GM23248 (cell line): Measurements from ENCODE around the gene NAP1L5. TPM values are rescaled to one million over a fixed set of nuclear protein-coding genes. Genes with fewer than 3 reads are reported as not detected.

Experiments used
- DNase-seq: peaks from one replicate; pipeline ENCODE4 v3.0.0-alpha.2; 2015
- H2AFZ ChIP-seq: fragments of 200-600 bp; sonication (generic); 2 replicates; pipeline ENCODE4 v1.6.1; 2016; ENCODE audit warnings: antibody characterized with exemption
- H3F3A ChIP-seq: fragments of 200-600 bp; sonication (generic); 2 replicates; pipeline ENCODE4 v1.6.1; 2016; ENCODE audit warnings: mild to moderate bottlenecking, antibody characterized with exemption, mixed run types; ENCODE audit not compliant: insufficient read depth
- H3K27ac ChIP-seq: fragments of 200-600 bp; sonication (generic); 2 replicates; pipeline ENCODE4 v1.5.1; 2016; ENCODE audit warnings: mild to moderate bottlenecking
- H3K27me3 ChIP-seq: fragments of 200-600 bp; sonication (generic); replicated peaks from 2 replicates; pipeline ENCODE4 v1.6.1; 2016; ENCODE audit warnings: mild to moderate bottlenecking; ENCODE audit not compliant: insufficient read depth
- H3K36me3 ChIP-seq: fragments of 200-600 bp; sonication (generic); 2 replicates; pipeline ENCODE4 v1.6.1; 2016; ENCODE audit warnings: low read depth, mild to moderate bottlenecking
- H3K4me1 ChIP-seq: fragments of 200-600 bp; sonication (generic); 2 replicates; pipeline ENCODE4 v1.6.1; 2016; ENCODE audit warnings: mild to moderate bottlenecking; ENCODE audit not compliant: insufficient read depth
- H3K4me2 ChIP-seq: fragments of 200-600 bp; sonication (generic); one replicate; pipeline ENCODE4 v1.6.1; 2016; ENCODE audit warnings: mild to moderate bottlenecking; ENCODE audit not compliant: unreplicated experiment
- H3K4me3 ChIP-seq: fragments of 200-600 bp; sonication (generic); 2 replicates; pipeline ENCODE4 v1.5.1; 2016; ENCODE audit warnings: mild to moderate bottlenecking
- H3K79me2 ChIP-seq: fragments of 200-600 bp; sonication (generic); 2 replicates; pipeline ENCODE4 v1.6.1; 2016; ENCODE audit warnings: mild to moderate bottlenecking; ENCODE audit not compliant: insufficient read depth
- H3K9ac ChIP-seq: fragments of 200-600 bp; sonication (generic); 2 replicates; pipeline ENCODE4 v1.6.1; 2016; ENCODE audit warnings: mild to moderate bottlenecking
- H3K9me2 ChIP-seq: fragments of 200-600 bp; sonication (generic); 2 replicates; pipeline ENCODE4 v1.6.1; 2016; ENCODE audit warnings: mixed run types, mild to moderate bottlenecking, moderate library complexity; ENCODE audit not compliant: insufficient read depth
- H3K9me3 ChIP-seq: fragments of 200-600 bp; sonication (generic); one replicate; pipeline ENCODE4 v1.6.1; 2017; ENCODE audit warnings: low read depth
- H4K20me1 ChIP-seq: fragments of 200-600 bp; sonication (generic); 2 replicates; pipeline ENCODE4 v1.6.0; 2016; ENCODE audit not compliant: insufficient read depth
- EZH2 ChIP-seq: fragments of 200-600 bp; sonication (generic); IDR thresholded peaks from 2 replicates; pipeline ENCODE4 v1.6.1; 2018; ENCODE audit warnings: antibody characterized with exemption, mild to moderate bottlenecking; ENCODE audit not compliant: insufficient read depth, poor library complexity, severe bottlenecking
- EZH2phosphoT487 ChIP-seq: fragments of 200-600 bp; sonication (generic); IDR thresholded peaks from 2 replicates; pipeline ENCODE4 v1.6.1; 2018; ENCODE audit warnings: antibody characterized with exemption, moderate library complexity, mild to moderate bottlenecking, low read depth; ENCODE audit not compliant: insufficient read depth
- WGBS, 2 experiments: methylation state at CpG; one replicate each; pipeline ENCODE4 v1.1.6; 2015 to 2017; ENCODE audit warnings: low lambda C conversion rate in 2 of 2, low coverage in 1 of 2; ENCODE audit errors: missing lambda C conversion rate in 2 of 2; 5-methylcytosine and 5-hydroxymethylcytosine counted together
- in situ Hi-C: fragments of 300-500 bp; cut with MboI; formaldehyde crosslinking; loops from 2 replicates; pipeline ENCODE4 v1.15.0; 2020
- polyA plus RNA-seq: library from polyadenylated mRNA; unstranded; fragments of >200 nt; fragmentation: Nextera tagmentation; extraction: Ambion mirVana; gene quantifications from 2 replicates; pipeline ENCODE4 v1.2.1, GENCODE V29; 2016
- total RNA-seq: library from RNA; depleted of rRNA; stranded (reverse); fragments of >200 nt; shearing (Covaris generic); gene quantifications from 2 replicates; pipeline ENCODE4 v1.2.3, GENCODE V29; 2014

NAP1L5 gene
- total and polyA plus RNA-seq, 2 experiments from 2014 or later, result 5.2 to 8.8 TPM

DNA sequence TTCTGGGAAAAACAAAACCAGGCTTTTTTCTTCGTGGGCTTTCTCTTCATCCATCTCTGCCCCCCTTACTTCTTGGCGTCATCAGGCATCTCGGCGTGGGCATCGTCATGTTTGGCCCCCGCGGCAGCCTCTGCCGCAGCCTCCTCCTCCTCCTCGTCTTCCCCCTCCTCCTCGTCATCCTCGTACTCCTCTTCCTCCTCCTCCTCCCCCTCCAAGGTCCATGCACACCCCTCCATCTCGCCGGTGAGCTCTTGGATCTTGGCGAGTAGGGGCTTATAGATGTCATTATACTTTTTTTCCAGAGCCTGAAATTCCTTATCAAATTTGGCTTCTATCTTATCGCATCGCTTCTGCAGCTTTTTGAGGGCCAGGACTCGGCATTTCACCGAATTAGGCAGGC is 488 bp downstream of the NAP1L5 start:
- Histone ChIP-seq H3K9ac (peak overlapping the region; percentile 83), H3K36me3 (no peaks in the 10 kb centered on the region), H3K4me2 (peak overlapping the region; percentile 74), H3K4me3 (peak overlapping the region; percentile 79), H3K27me3 (no peaks in the 10 kb centered on the region), H3K79me2 (no peaks in the 10 kb centered on the region), H4K20me1 (no peaks in the 10 kb centered on the region), H2AFZ (peak overlapping the region; percentile 65), H3K9me3 (no peaks in the 10 kb centered on the region), H3K9me2 (no peaks in the 10 kb centered on the region), H3F3A (0 out of 2 replicates have a peak, but pooled peaks cover 6% of the 10 kb centered on the region), H3K27ac (peak overlapping the region; percentile 23), H3K4me1 (peaks cover 8% of the 10 kb centered on the region; the same call in 1 of the 2 replicates)
- DNase-seq, result peak; percentile 59
- 46 to 60% methylated on average over 14 to 18 of the region's 18 CpGs for WGBS, 2 experiments
- in situ Hi-C loops, result no loop called here
- TF ChIP-seq EZH2 (no peak), EZH2phosphoT487 (no peak)

DNA sequence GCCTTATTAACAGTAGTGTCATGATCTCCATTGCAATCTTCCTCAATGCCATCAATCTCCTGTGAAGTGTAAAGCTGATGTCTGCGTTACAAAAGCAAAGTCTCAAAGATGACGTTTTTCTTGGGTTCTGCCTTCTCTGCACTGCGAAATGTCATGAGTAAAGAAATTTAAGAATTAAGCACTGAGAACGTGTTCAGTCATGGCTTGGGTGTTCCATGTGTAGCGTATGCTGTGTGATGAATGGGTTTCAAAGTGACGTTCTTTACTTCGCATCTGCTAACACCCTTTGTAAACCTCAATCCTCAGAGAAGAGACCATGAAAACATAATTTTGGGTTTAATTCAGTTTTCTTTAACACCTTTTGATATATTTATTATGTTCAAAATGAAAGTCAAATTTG is 999 bp downstream of the NAP1L5 start:
- 41 to 49% methylated on average over 7 of the region's 7 CpGs for WGBS, 2 experiments
- Histone ChIP-seq H3K9me3 (no peaks in the 10 kb centered on the region), H3F3A (0 out of 2 replicates have a peak, but pooled peaks cover 6% of the 10 kb centered on the region), H3K9me2 (no peaks in the 10 kb centered on the region), H3K4me1 (peaks cover 8% of the 10 kb centered on the region; the same call in 1 of the 2 replicates), H3K36me3 (no peaks in the 10 kb centered on the region), H3K4me3 (peak overlapping the region; percentile 79), H3K27me3 (no peaks in the 10 kb centered on the region), H3K4me2 (peak overlapping the region; percentile 74), H4K20me1 (no peaks in the 10 kb centered on the region), H2AFZ (peak overlapping the region; percentile 65; the same call in 1 of the 2 replicates), H3K27ac (peak overlapping the region; percentile 23), H3K9ac (peak overlapping the region; percentile 83), H3K79me2 (no peaks in the 10 kb centered on the region)
- peak; percentile 54 for DNase-seq
- TF ChIP-seq EZH2 (no peak), EZH2phosphoT487 (no peak)
- in situ Hi-C loops, result no loop called here

DNA sequence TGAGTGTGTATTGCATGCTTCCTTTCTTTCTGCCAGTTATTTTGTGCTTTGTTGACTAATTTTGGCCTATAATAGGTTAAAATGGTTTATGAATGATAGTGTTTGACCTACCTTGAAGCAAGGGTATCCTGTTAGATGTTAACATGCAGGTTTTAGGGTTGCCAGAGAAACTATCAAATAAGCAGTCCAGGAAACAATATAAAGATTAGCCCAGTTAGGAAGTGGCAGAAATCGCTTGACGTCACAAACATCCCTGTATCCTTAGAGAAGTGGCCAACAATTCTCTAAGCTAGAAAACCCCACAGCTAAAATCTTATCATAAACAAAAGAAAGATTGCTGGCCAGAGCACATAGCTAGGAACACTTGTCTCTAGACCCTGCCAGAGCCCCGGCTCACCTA is 3.8 kb downstream of the NAP1L5 start:
- H3K4me2 ChIP-seq, result no peak overlapping the region
- WGBS, 2 experiments, result 93 to 97% methylated on average over 3 of the region's 3 CpGs

DNA sequence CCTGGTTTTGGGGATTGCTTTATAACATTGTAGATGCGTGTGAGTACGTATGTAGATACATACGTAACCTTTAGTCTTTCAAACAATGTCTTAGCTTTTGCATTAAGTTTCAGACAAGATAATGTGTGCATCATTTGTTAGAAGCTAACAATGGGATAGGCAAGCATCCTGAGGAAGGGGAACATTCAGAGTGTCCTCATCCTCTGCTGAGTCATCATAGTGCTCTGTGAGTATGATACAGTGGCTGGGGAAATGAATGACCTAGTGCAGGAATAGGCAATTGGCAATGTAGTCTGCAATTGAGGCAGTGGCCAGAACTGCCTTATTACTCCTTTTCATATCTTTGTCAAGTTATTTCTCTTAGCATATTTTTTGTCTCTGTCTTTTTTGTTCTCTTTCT is 7.3 kb downstream of the NAP1L5 start:
- peak; percentile 77 for DNase-seq
- Histone ChIP-seq H3K27ac (peak overlapping the region; percentile 17), H3K4me3 (no peak overlapping the region), H3K9ac (no peak overlapping the region), H3K79me2 (no peaks in the 10 kb centered on the region), H4K20me1 (no peaks in the 10 kb centered on the region), H3K4me2 (no peak overlapping the region), H3F3A (peaks cover 23% of the 10 kb centered on the region), H3K9me2 (no peaks in the 10 kb centered on the region), H3K27me3 (no peaks in the 10 kb centered on the region), H2AFZ (no peak overlapping the region), H3K36me3 (peaks cover 3% of the 10 kb centered on the region; the same call in 1 of the 2 replicates), H3K9me3 (no peaks in the 10 kb centered on the region), H3K4me1 (peaks cover 4% of the 10 kb centered on the region)
- in situ Hi-C loops, result no loop called here
- 88% methylated on average over 3 of the region's 3 CpGs for WGBS, 2 experiments
- no peak for TF ChIP-seq EZH2
- no peak for TF ChIP-seq EZH2phosphoT487

More for the DNA sequence above, 3.8 kb downstream of the NAP1L5 start:
- DNase-seq, result no peak
- no peaks in the 10 kb centered on the region for H4K20me1 ChIP-seq
- no peaks in the 10 kb centered on the region for H3K79me2 ChIP-seq
- no peaks in the 10 kb centered on the region for H3K9me2 ChIP-seq
- H3K4me1 ChIP-seq, result peaks cover 11% of the 10 kb centered on the region
- no peak overlapping the region for H3K4me3 ChIP-seq
- H3F3A ChIP-seq, result peaks cover 23% of the 10 kb centered on the region
- no peak overlapping the region for H3K27ac ChIP-seq
- H3K9ac ChIP-seq, result no peak overlapping the region
- TF ChIP-seq EZH2, result no peak
- no peak for TF ChIP-seq EZH2phosphoT487
- H2AFZ ChIP-seq, result no peak overlapping the region
- H3K27me3 ChIP-seq, result no peaks in the 10 kb centered on the region
- H3K36me3 ChIP-seq, result no peaks in the 10 kb centered on the region
- in situ Hi-C loops, result no loop called here
- no peaks in the 10 kb centered on the region for H3K9me3 ChIP-seq

DNA sequence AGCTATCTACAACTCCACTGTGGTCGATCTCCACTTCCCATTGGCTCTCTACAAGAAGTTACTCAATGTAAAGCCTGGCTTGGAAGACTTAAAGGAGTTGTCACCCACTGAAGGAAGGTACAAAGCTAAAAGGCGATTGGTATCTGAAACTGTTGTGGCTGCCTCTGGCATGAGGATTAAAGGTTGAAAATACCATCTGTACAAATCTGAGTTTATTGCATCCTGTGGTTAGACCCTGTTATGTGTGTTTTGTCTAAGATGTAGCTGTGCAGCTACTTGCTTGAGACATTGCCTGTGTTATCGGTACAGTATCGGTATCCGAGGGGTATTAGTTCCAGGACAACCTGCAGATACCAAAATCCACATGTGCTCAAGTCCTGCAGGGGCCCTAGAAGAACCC is 16.4 kb downstream of the NAP1L5 start:
- H3K36me3 ChIP-seq, result peaks cover 29% of the 10 kb centered on the region
- no peak for DNase-seq
- H3K9me3 ChIP-seq, result no peaks in the 10 kb centered on the region
- no peak overlapping the region for H3K4me3 ChIP-seq
- no peak overlapping the region for H2AFZ ChIP-seq
- H3K9ac ChIP-seq, result no peak overlapping the region
- TF ChIP-seq EZH2 (no peak), EZH2phosphoT487 (no peak)
- no peaks in the 10 kb centered on the region for H3K79me2 ChIP-seq
- no peaks in the 10 kb centered on the region for H3K27me3 ChIP-seq
- 95 to 96% methylated on average over 5 of the region's 5 CpGs for WGBS, 2 experiments
- no peaks in the 10 kb centered on the region for H4K20me1 ChIP-seq
- H3K4me1 ChIP-seq, result no peaks in the 10 kb centered on the region
- no peak overlapping the region for H3K27ac ChIP-seq
- H3K4me2 ChIP-seq, result no peak overlapping the region
- H3F3A ChIP-seq, result no peaks in the 10 kb centered on the region
- H3K9me2 ChIP-seq, result no peaks in the 10 kb centered on the region
- in situ Hi-C loops, result no loop called here
